ENCODE results near the gene VARS1. TPM values are rescaled to one million over a fixed set of nuclear protein-coding genes. Genes with fewer than 3 reads are reported as not detected.

The VARS1 gene
- polyA plus RNA-seq, 2 of the 4 experiments (the other 2 are of a cell fraction), result 17.7 to 57.2 TPM

- FAIRE-seq (no peak), ATAC-seq (no peak), DNase-seq (ENCODE audit: low read depth in 1 of 2, low spot score in 1 of 2) (no peak)
- Histone ChIP-seq H3K9me3 (no peaks in the 10 kb centered on the region), H3K4me3 (no peak overlapping the region), H3K4me2 (peak overlapping the region; percentile 89), H3K4me1 (peaks cover 32% of the 10 kb centered on the region), H3K27ac (peak overlapping the region; percentile 70 to 86)
- POLR2A ChIA-PET, result interaction anchor here (0.9 to 1.1 kb wide), 4 partner anchors 29 to 50 kb away, joined by 3 to 7 read pairs (median 6); partner anchors contain the start of genes CLIC1, HSPA1A, HSPA1B and HSPA1L
- TF ChIP-seq HES2 (IDR thresholded peaks at IDR 0.05) (no peak), RNF2 (IDR thresholded peaks at IDR 0.05; ENCODE audit: borderline replicate concordance, low read depth) (no peak), BCL3 (IDR thresholded peaks at IDR 0.05) (no peak), RFX5 (IDR thresholded peaks at IDR 0.05) (no peak), JUNB (IDR thresholded peaks at IDR 0.05) (no peak)
- CTCF ChIA-PET, result interaction anchor here (0.7 to 1.7 kb wide), 7 partner anchors 8 to 96 kb away, joined by 3 to 5 read pairs (median 4); partner anchors contain the start of genes LY6G5C and VARS1
- 100% methylated on average over 5 of the region's 5 CpGs for WGBS (ENCODE audit: missing lambda C conversion rate)
These were observed 17.9 kb downstream of the VARS1 start for GRCh38 chr6:31777667-31778050.

GRCh38 chr6:31776989-31777666 is 18.4 kb downstream of the VARS1 start, which contains the start of gene VWA7:
TSS of gene VWA7 (minus strand) at chr6:31777328. CDS start at chr6:31776779, 549 bp downstream.
- Histone ChIP-seq H3K27ac (peak within 1 kb of the TSS; percentile 70 to 86), H3K4me2 (peak within 1 kb of the TSS; percentile 89), H3K4me1 (peaks cover 32% of the 10 kb centered on the region), H3K4me3 (0 out of 3 replicates have a peak within 1 kb of the TSS, but pooled peaks have one; percentile 21), H3K9me3 (no peaks in the 10 kb centered on the region)
- WGBS (ENCODE audit: missing lambda C conversion rate), result 13% methylated on average over 6 of the region's 15 CpGs
- TF ChIP-seq FOSL2 (IDR thresholded peaks at IDR 0.05) (no peak), FOSL2 (CRISPR knock-in tag; IDR thresholded peaks at IDR 0.05) (peak; percentile 59), SREBF2 (IDR thresholded peaks at IDR 0.05) (no peak), HDAC2 (IDR thresholded peaks at IDR 0.05) (no peak), HES2 (IDR thresholded peaks at IDR 0.05) (no peak), HMGXB4 (CRISPR knock-in tag; IDR thresholded peaks at IDR 0.05; ENCODE audit: borderline replicate concordance) (no peak), MAX (IDR thresholded peaks at IDR 0.05) (peak; percentile 29; the same call in 1 of the 2 replicates), JUN (IDR thresholded peaks at IDR 0.05) (peak in 1 of 2 experiments; percentile 75; a peak in 2 of 5 replicates), ZFP36 (IDR thresholded peaks at IDR 0.05; ENCODE audit: borderline replicate concordance, partially characterized antibody) (no peak), NR3C1 (IDR thresholded peaks at IDR 0.05) (no peak)
- ChIA-PET CTCF (interaction anchor here (0.7 to 1.7 kb wide), 6 partner anchors 10 to 53 kb away, joined by 3 to 5 read pairs (median 4); partner anchors contain the start of gene VARS1), POLR2A (interaction anchor here (0.5 to 1.1 kb wide), 5 partner anchors 30 to 112 kb away, joined by 3 to 7 read pairs (median 6); partner anchors contain the start of genes CLIC1, HSPA1A, HSPA1B and HSPA1L)
- DNase-seq (ENCODE audit: low read depth in 1 of 2, low spot score in 1 of 2) (peak; percentile 63 to 87), FAIRE-seq (no peak), ATAC-seq (peak; percentile 74 to 79)

- CTCF ChIA-PET, result interaction anchor here (0.8 kb wide), 1 partner anchor 19 kb away, joined by 3 read pairs; no protein-coding TSS in a partner anchor
- FAIRE-seq, result no peak
- 30% methylated on average over 11 of the region's 14 CpGs for WGBS (ENCODE audit: missing lambda C conversion rate)
- Histone ChIP-seq H3K4me1 (peaks cover 32% of the 10 kb centered on the region), H3K9me3 (no peaks in the 10 kb centered on the region), H3K27ac (peak overlapping the region; percentile 70 to 86), H3K4me3 (0 out of 3 replicates have a peak overlapping the region, but pooled peaks have one; percentile 21), H3K4me2 (peak overlapping the region; percentile 89)
- peak; percentile 37 to 44 for ATAC-seq
- TF ChIP-seq ZSCAN20 (CRISPR knock-in tag; IDR thresholded peaks at IDR 0.05) (no peak), NPAS2 (CRISPR knock-in tag; IDR thresholded peaks at IDR 0.05; ENCODE audit: borderline replicate concordance) (no peak), SMC3 (IDR thresholded peaks at IDR 0.05) (no peak), BHLHE40 (IDR thresholded peaks at IDR 0.05; ENCODE audit: low read depth, low read length) (no peak), JUN (IDR thresholded peaks at IDR 0.05) (no peak), HOXB5 (CRISPR knock-in tag; IDR thresholded peaks at IDR 0.05) (no peak), CBX2 (IDR thresholded peaks at IDR 0.05; ENCODE audit: borderline replicate concordance, low read depth) (no peak), RARB (CRISPR knock-in tag; IDR thresholded peaks at IDR 0.05) (no peak), HEYL (CRISPR knock-in tag; IDR thresholded peaks at IDR 0.05) (no peak), BCL3 (IDR thresholded peaks at IDR 0.05) (no peak), SREBF2 (IDR thresholded peaks at IDR 0.05) (no peak), HOXB13 (CRISPR knock-in tag; IDR thresholded peaks at IDR 0.05; ENCODE audit: low read depth) (no peak)
- peak in 1 of 2 experiments; percentile 24 for DNase-seq (ENCODE audit: low read depth in 1 of 2, low spot score in 1 of 2)
- POLR2A ChIA-PET, result interaction anchor here (1.0 to 1.1 kb wide), 2 partner anchors 30 to 51 kb away, joined by 4 to 7 read pairs; partner anchors contain the start of genes HSPA1B and LSM2
These were observed 19.0 kb downstream of the VARS1 start for GRCh38 chr6:31776485-31776988.

Measured in A549 (cell line).